ENCODE results near the gene VPS72. TPM values are rescaled to one million over a fixed set of nuclear protein-coding genes. Genes with fewer than 3 reads are reported as not detected.

Gene VPS72
- total and polyA plus RNA-seq, 2 of the 13 experiments (the other 11 are each of a cell fraction or from before 2014, with no cell fraction given) = 33.7 to 34.5 TPM

- TF ChIP-seq ZBTB40 (IDR thresholded peaks at IDR 0.05) (no peak), ZBTB40 (CRISPR knock-in tag; IDR thresholded peaks at IDR 0.05) (peak; percentile 59; the same call in 1 of the 2 replicates), TERF1 (CRISPR knock-in tag; IDR thresholded peaks at IDR 0.05) (no peak), ZSCAN21 (CRISPR knock-in tag; IDR thresholded peaks at IDR 0.05; ENCODE audit: borderline replicate concordance) (0 out of 2 replicates have a peak, but pooled peaks have one; percentile 38), ARID4A (CRISPR knock-in tag; IDR thresholded peaks at IDR 0.05; ENCODE audit: borderline replicate concordance) (peak; percentile 92), ZNF766 (CRISPR knock-in tag; IDR thresholded peaks at IDR 0.05; ENCODE audit: borderline replicate concordance) (peak; percentile 57; the same call in 1 of the 2 replicates), KLF13 (CRISPR knock-in tag; IDR thresholded peaks at IDR 0.05) (0 out of 2 replicates have a peak, but pooled peaks have one; percentile 25), ZFY (CRISPR knock-in tag; IDR thresholded peaks at IDR 0.05) (peak; percentile 89), IRF2 (CRISPR knock-in tag; IDR thresholded peaks at IDR 0.05) (peak; percentile 93), DR1 (CRISPR knock-in tag; IDR thresholded peaks at IDR 0.05) (peak; percentile 47; the same call in 1 of the 2 replicates), RXRA (CRISPR knock-in tag; IDR thresholded peaks at IDR 0.05) (0 out of 2 replicates have a peak, but pooled peaks have one; percentile 34), ZNF253 (CRISPR knock-in tag; IDR thresholded peaks at IDR 0.05; ENCODE audit: borderline replicate concordance) (no peak), ZNF251 (CRISPR knock-in tag; IDR thresholded peaks at IDR 0.05) (no peak), PRPF4 (IDR thresholded peaks at IDR 0.05; ENCODE audit: low read depth, low read length, poor library complexity, severe bottlenecking) (no peak)
These were observed at the start of gene VPS72 (continued) for GRCh38 chr1:151189637-151190445.

Measured in HepG2 (cell line).